ENCODE results near the gene KRTDAP.

KRTDAP gene, protein sequence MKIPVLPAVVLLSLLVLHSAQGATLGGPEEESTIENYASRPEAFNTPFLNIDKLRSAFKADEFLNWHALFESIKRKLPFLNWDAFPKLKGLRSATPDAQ

DNA sequence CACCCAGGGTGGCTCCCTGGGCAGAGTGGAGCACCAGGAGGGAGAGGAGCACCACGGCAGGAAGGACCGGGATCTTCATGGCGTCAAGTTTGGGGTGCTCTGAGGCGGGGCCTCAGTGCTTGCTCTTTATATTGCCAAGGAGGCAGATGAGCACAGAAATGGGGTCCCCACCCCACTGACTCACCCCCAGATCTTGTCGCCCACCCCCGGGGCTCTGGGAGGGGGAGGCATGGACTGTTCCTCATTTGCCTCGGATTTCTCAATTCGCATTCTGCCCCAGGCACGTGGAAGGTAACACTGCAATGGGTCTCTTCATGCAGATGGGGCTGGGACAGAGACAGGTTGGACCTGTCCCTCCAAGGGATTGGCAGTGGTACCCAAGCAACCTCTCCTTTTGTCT, at the start of gene KRTDAP:
TSS of gene KRTDAP (minus strand) at position 101 of the 400 bp plus-strand sequence. CDS start at position 79, 22 bp downstream.
- no peak for DNase-seq (ENCODE audit: low read depth in 2 of 2, low spot score in 1 of 2)

DNA sequence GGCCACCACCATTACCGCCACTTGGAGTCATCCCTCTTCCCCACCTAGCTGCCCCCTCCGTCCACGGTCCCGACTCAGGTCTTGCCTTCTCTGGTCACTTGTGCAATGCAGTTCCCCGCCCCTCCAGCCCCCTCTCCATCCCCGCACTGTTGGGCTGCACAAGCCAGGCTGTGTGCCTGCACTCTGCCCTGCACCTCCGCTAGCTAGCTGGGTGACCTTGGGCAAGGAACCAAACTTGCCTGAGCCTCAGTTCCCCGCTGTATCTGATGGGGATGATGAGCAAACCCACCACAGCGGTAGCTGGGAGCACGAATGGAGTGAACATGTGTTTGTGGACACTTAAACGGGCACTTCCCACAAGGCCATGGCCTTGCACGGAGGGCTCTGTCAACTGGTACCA, 49.6 kb upstream of the KRTDAP start:
- no peak for DNase-seq (ENCODE audit: low read depth in 2 of 2, low spot score in 1 of 2)

DNA sequence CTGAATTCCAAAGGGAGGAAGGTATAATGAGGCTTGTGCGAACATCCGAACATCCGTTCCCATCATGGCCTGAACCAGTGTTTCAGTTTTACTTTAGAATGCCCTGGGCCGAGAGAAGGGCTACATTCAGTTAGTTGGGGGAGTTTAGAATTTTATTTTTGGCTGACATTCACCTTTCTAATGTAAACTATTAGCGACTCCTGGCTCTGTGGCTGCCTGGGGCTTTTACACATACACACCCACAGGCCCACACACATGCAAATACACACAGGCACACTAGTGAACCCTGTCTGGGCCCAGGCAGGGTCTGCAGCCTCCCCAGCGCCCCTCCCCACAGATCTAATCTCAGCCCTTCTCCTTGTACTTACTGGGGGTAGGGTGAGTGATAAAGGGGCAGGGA, 49.0 kb upstream of the KRTDAP start:
- DNase-seq (ENCODE audit: low read depth in 2 of 2, low spot score in 1 of 2), result no peak

DNA sequence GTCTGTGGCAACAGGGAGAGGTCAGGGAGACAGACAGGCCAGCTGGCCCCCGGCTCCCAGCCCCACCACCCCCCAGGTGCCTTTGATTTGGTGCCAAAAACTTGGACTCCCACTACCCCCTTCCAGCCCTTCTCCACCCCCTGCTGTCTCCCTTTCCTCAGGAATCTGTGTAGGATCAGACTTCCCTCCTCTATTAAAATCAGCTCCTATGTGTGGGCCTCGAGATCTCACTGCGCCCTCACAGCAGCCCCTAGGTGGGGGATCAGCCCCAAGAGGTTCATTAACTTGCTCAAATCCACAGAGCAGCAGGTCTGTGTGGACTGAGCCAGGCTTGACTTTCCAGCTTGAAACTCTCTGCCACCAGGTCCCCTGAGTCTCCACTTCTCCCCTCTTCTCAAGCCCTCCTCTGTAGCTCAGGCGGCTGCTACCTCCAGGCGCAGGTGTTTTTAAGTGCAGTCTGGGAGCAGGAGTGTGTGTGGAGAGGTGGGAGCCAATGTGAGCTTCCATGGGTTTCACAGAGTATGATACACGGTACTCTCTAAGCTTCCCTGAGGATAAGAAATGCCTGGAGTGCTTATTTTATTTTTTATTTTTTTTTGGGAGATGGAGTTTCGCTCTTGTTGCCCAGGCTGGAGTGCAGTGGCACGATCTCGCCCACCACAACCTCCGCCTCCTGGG, 44.7 kb upstream of the KRTDAP start:
- no peak for DNase-seq (ENCODE audit: low read depth in 2 of 2, low spot score in 1 of 2)

DNA sequence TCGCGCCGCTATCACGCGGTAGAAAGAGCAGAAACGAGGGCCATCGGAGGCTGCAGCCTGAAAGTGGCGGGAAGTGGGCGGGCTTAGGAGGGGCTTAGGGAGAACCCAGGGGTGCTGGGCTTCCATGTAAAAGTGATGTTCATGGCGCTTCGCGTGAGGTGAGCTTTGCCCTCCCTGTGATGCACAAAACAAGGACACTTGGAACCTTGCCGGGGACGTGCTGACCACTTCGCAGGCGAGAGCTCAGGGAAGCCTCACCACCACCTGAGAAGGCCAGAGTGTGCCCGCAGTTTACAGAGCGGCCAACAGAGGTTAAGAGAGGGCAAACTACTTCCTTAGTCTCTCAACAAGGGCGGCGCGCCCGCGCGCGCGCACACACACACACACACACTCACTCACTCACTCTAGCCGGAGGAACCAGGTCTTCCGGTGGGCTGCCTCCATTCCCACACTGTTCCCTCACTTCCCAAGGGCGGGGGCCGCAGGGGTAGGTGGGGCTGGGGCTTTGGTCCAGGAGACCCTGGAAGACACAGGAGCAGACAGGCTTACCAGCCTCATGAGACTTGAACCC, 43.6 kb upstream of the KRTDAP start:
- DNase-seq (ENCODE audit: low read depth in 2 of 2, low spot score in 1 of 2), result no peak

DNA sequence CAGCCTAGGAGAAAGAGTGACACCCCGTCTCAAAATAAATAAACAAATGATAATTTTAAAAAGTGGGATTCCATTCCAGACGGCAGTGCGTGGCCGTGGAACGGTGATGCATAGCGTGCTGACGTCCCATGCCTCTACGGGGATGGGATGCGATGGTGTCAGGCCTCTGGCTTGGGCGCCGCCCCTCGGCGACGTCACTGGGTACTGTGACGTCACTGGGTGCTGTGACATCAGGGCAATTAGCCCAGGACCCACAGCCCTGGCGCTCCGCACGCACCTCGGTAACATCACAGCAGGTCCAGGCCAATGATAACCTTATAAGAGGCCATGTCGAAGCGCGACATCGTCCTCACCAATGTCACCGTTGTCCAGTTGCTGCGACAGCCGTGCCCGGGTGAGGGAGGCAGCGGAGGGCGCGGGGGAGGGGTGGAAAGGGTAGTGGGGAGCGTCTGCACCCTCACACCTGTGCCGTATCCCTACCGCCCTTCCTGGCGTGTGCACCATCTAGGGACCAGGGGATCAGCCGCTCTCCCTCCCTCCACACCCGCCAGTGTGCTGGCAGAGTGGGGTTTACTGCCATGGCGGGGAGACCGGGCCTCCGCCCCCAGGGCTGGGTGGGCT, 43.0 kb upstream of the KRTDAP start, which contains the start of gene GAPDHS:
TSS of gene GAPDHS (plus strand) at position 256 of the 621 bp plus-strand sequence. CDS start at position 328, 72 bp downstream.
- DNase-seq (ENCODE audit: low read depth in 2 of 2, low spot score in 1 of 2), result no peak

DNA sequence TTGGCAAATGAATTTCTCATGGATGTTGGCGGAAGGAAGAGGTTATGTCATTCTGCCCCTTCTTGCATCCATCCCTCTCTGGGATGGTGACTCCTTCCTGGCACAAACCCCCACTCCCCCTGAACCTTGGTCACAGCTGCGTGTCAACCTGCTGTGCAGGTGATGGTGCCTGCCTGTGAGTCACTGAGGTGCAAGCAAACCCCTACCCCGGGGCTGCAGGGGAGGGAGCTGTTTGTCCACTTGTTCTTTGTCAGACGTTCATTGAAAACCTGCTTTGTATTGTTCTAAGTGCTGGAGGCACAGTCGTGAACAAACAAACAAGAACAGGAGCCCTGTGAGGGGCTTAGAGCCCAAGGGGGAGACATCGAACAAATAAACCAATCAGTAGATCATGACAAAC, 41.0 kb upstream of the KRTDAP start:
- no peak for DNase-seq (ENCODE audit: low read depth in 2 of 2, low spot score in 1 of 2)

DNA sequence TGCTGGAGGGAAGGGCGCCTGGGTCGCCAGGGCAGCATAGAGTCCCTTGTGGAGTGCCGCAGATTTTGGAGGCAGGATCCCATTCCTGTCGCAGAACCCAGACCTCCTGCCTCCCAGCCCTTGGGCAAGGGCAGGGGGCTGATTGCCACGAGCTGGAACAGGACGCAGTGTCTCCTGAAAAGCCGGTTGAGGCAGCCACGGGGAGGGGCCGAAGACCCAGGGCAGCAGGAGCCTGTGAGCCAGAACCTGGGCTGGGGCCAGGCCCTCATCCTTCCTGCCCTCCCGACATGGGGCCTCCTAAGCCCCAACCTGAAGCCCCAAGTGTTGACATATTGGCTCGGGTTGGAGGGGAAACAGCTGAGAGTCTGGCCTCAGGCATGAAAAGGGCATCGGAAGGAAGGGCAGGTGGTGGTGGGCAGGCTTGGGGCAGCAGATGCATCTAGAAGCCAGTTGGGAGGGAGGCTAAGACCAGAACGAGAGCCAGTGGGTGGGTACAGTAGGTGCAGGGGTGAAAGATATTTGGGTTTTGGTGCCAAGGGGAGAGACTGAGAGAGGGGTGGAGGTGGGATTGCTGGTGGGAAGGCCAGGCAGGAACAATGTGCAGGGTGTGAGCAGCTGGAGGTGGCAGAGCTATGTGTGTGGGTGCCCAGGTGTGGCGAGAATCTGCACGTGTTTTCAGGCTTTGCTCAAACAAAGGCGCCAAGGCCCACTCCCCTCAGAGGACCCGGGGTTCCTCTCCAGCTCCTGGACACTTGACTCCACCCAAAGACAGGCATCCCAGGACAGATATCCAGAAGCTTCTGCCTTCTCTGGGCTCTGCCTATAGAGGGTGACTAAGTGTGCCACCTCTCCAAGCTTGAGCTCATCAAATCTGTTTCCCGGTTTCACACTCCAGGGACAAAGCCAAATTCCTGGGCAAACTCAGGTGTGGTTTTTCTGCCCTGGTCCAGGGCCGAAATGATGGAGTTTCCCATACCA, 39.3 kb upstream of the KRTDAP start:
- no peak for DNase-seq (ENCODE audit: low read depth in 2 of 2, low spot score in 1 of 2)

DNA sequence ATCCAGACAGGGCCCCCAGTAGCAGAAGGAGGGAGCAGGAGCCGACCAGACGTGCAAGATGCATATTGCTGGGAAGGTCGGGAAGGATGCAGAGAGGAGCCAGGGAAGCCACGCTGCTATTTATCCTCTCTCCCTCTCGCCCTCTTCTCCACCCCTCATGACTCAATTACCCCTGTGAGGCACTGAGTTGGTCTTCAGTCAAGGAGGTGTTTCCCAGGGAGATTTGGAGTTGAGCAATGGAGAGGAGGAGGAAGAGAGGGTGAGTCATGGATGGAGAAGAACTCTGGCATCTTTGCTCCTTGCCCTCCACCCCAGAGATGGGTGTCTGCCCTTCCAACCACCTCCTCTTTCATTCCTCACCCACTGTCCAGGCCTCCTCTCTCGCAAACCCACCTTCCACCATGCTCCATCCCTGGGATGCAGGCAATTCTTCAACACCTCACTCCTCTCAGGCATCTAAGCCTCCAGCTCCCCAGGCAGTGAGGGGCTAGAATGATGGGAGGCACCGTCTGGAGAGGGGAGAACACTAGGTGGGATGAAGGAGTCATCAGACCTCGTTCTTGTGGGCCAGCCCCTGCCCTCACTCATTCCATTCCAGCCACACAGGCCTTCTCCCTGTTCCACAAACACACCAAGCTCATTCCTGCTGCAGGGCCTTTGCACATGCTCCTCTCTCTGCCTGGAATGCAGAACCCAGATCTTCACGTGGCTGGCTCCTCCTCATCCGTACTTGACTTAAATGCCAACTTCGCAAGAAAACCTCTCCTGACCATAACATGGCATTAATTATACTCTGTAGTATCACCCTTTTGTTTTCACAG, 38.2 kb upstream of the KRTDAP start, which contains the start of gene SBSN:
TSS of gene SBSN (minus strand) at position 94 of the 821 bp plus-strand sequence. CDS start at position 64, 30 bp downstream.
- DNase-seq (ENCODE audit: low read depth in 2 of 2, low spot score in 1 of 2), result no peak

DNA sequence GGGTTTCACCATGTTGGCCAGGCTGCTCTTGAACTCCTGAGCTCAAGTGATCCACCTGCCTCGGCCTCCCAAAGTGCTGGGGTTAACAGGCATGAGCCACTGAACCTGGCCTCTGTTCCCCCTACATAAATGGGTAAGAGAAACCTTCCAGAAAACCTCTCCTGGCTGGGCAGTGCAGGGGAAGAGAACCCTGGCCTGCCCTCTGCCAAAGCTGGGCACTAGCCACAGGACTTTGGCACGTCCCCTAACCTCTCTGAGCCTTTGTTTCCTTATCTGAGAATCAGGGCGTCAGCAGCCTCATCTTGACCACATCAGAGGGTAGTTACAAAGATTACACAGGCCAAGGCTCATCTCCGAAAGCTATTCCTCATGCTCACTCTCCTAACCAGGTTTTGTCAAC, 35.6 kb upstream of the KRTDAP start:
- DNase-seq (ENCODE audit: low read depth in 2 of 2, low spot score in 1 of 2), result no peak

DNA sequence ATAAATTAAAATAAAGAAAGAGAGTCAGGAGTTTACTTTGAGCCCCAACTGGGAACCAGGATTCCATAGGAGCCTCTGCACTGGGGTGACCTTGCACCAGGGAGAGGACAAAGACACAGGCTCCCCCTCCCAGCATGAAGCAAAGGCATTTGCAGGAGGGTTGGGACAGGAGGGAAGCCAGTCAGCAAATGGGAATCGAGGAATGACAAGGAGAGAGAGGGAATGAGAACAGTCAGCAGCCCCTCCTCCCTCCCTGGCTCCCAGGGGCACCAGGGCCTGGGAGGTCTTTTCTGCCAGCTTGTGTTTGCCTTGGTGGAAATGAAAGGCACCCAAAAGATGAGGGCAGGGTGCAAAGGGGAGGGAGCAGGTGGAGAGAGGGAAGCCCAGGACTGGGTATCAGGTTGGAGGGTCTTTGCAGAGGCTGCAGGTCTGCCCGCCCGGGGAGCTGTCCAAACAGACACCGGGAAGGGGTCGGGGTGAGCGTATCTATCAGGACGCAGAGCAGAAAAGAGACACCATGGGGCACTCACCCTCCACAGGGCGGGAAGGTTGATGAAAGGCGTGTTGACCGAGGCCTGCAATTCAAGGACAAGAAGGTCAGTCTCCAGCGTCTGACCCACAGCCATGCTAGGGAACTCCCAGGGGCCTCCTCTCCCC, 34.0 kb upstream of the KRTDAP start:
- no peak for DNase-seq (ENCODE audit: low read depth in 2 of 2, low spot score in 1 of 2)

DNA sequence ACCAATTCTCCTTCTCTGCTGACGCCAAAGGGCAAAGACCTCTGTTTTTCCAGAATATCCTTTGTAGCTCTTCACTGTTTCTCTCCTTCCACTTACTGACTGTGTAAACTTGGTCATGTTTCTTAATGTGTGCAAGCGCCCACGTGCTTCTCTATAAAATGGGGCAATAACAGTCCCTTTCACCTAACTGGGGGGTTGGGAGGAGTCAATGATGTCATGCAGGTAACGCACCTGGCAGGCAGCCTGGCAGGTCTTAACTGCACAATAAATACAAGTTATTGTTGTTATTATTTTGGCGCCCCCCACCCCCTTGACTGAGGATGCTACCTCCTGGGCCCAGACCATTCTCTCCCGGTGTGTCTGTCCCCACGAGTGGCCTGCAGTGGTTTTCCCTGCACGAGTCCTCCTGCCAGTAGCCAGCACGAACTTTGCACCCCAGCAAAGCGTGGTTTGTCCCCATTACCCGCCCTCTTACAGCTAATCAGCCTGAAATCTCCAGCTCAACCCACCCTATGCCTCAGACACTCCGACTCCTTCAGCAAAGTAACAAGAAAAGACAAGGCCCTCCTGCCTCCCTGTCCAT, 32.6 kb upstream of the KRTDAP start:
- DNase-seq (ENCODE audit: low read depth in 2 of 2, low spot score in 1 of 2), result no peak

DNA sequence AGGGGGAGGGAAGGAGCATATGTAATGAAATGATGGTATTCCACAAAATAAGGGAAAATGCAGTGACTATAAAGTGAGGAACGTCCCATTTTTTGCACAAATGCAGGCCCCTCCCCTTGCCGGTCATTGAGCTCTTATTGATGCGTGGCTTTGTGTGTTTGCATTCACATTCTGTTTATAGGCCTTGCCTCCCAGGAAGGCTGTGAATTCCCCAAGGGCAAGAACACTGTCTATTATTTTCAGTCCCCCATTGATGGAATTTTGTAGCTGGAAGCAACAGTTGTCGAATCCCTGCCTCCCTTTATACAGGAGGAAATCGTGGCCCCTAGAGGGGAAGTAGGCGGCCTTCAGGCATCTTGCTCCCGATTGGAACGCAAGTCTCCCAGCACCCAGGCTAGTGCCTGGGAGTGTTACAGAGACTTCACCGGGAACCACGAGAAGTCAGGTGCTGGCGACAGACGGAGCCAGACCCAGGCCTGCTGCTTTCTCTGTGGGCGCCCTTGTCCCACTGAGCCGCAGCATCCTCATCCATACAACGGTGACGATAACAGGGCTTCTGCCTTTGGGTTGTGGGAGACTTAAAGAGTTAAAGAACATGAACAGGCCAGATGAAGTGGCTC, 31.0 kb upstream of the KRTDAP start:
- no peak for DNase-seq (ENCODE audit: low read depth in 2 of 2, low spot score in 1 of 2)

DNA sequence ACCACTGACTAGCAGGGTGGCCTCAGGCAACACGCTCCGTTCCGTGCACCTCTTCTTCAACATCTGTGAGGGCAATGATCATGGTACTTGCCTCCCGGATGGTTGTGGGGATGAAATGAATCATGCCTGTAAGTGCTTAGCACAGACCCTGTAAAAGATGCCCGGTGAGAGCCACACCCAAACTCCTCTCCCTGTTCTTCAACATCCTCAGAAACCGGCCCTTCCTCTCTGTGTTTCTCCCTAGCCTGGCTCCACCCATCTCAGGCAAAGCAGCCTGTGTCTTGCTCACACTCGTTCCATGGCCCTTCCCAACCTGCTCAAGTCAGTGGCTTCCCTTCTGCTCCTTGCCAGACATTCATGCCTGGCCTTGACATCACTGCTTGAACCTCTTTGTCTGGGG, 29.0 kb upstream of the KRTDAP start:
- no peak for DNase-seq (ENCODE audit: low read depth in 2 of 2, low spot score in 1 of 2)

DNA sequence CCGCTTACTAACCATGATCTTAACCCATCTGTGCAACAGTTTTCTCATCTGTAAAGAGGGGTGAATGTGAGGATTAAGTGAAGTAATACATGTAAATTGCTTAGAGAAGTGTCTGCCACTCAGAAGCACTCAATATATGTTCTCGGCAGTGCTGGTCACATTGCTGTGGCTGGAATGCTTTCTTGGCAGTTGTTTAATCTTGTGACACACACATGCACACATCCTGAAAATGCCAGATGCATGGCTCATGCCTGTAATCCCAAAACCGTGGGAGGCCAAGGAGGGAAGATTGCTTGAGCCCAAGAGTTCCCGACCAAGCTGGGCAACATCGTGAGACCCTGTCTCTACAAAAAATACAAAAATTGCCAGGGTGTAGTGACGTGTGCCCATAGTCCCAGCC, 28.0 kb upstream of the KRTDAP start:
- no peak for DNase-seq (ENCODE audit: low read depth in 2 of 2, low spot score in 1 of 2)

DNA sequence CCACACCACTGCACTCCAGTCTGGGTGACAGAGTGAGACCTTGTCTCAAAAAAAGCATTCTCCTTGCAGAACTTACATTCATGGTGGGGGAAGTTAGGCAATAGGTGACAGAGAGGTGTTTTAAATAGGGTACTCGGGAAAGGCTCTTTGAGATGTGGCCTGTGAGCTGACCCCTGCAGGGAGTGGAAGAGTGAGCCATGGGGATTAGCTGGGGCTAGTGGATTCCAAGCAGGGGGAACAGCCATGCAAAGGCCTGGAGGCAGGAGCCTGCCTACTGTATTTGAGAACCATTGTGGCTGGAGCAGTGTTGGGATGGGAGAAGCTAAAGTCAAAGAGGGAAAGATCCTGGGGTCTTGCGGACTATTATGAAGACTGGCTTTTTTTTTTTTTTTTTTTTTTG, 27.1 kb upstream of the KRTDAP start:
- no peak for DNase-seq (ENCODE audit: low read depth in 2 of 2, low spot score in 1 of 2)

DNA sequence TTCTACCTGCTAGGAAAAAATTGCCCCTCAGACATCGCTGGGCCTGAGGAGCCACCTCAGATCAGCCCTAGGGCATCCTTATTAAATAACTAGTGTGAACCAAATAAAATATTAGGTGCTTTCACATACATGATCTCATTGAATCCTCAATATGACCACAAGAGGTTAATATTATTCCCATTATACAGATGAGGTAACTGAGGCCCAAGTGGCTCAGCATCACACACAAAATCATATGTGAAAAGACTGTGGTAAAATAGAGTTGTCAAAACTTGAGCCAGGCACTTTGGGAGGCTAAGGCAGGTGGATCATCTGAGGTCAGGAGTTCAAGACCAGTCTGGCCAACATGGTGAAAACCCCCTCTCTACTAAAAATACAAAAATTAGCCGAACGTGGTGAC, 26.0 kb upstream of the KRTDAP start:
- no peak for DNase-seq (ENCODE audit: low read depth in 2 of 2, low spot score in 1 of 2)

DNA sequence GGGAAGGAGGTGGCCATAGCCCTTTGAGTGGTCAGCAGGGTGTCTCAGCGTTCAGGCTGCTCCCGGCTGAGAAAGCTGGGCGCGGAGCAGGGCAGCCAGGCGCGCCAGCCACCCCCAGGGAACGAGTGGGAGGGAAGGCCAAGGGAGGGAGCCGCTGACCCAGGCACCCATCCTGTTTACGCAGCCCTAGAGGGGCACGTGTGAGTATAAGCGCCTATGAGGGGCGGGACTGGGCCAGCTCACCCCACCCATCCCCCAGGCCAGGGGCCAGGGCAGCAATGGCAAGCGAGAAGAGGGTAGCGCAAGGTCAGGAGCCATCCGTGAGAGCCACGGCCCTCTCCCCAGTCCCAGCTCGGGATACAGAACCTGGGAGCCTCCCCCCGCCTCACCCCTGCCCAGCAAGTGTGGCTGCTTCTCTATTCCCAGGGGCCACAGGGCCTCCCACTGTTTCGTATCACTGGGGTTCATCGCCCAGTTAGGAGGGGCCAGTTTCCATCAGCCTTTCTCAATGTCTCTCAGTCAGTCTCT, 24.1 kb upstream of the KRTDAP start:
- no peak for DNase-seq (ENCODE audit: low read depth in 2 of 2, low spot score in 1 of 2)

Data from stimulated activated CD8-positive, alpha-beta memory T cell treated with anti-CD3 and anti-CD28 coated beads, Interleukin-4, amount 100 ng/mL, for 4 hours (primary cell).